WTC11 (cell line): ENCODE data around the gene PRR22. TPM values are rescaled to one million over a fixed set of nuclear protein-coding genes. Genes with fewer than 3 reads are reported as not detected.
A peak's percentile ranks its signal among the peaks of the same experiment; 100 is the strongest.

Experiments
- ATAC-seq: fragments of 200-7000 bp; cut with Tn5 transposase; 2 replicates; pipeline ENCODE4 v1.10.0; 2021; ENCODE audit warnings: mild to moderate bottlenecking, moderate library complexity
- CTCF ChIA-PET: fragments of 300-600 bp; sonication (Branson Sonifier 250); formaldehyde crosslinking; loops from one replicate; lab custom pipeline; 2021; ENCODE audit warnings: antibody characterized with exemption; lab: Charles Lee
- POLR2A ChIA-PET: fragments of 350-600 bp; sonication (Branson Sonifier 250); formaldehyde crosslinking; loops from one replicate; lab custom pipeline; 2021; ENCODE audit warnings: antibody characterized with exemption; lab: Charles Lee
- DNase-seq: peaks from one replicate; pipeline ENCODE4 v3.0.0; 2021; ENCODE audit warnings: low spot score
- H3K27ac Mint-ChIP-seq: 2 replicates; pipeline ENCODE4 v1.8.0; 2021; ENCODE audit warnings: mixed read lengths
- H3K27me3 Mint-ChIP-seq: 2 replicates; pipeline ENCODE4 v1.8.0; 2021; ENCODE audit warnings: low read depth, mild to moderate bottlenecking, moderate library complexity, mixed read lengths
- H3K36me3 Mint-ChIP-seq: 2 replicates; pipeline ENCODE4 v1.8.0; 2021; ENCODE audit warnings: mixed read lengths
- H3K4me1 Mint-ChIP-seq: 2 replicates; pipeline ENCODE4 v1.8.0; 2022; ENCODE audit warnings: mixed read lengths
- H3K4me3 Mint-ChIP-seq: 2 replicates; pipeline ENCODE4 v1.8.0; 2021; ENCODE audit warnings: mild to moderate bottlenecking, moderate library complexity, mixed read lengths
- H3K9me3 Mint-ChIP-seq: 2 replicates; pipeline ENCODE4 v1.8.0; 2021; ENCODE audit warnings: mixed read lengths
- AR ChIP-seq: fragments of 250-450 bp; sonication (Bioruptor Pico); IDR thresholded peaks from 2 replicates; pipeline ENCODE4 v1.9.0; 2021; ENCODE audit warnings: mild to moderate bottlenecking
- E2F5 ChIP-seq: sonication (generic); formaldehyde crosslinking; IDR thresholded peaks from 2 replicates; pipeline ENCODE4 v1.8.1; 2022; ENCODE audit warnings: mild to moderate bottlenecking, moderate library complexity, missing genetic modification reagents
- ETV6 ChIP-seq: sonication (generic); formaldehyde crosslinking; IDR thresholded peaks from 2 replicates; pipeline ENCODE4 v1.8.1; 2022; ENCODE audit warnings: mild to moderate bottlenecking, missing genetic modification reagents
- GTF2I ChIP-seq: fragments of 250-450 bp; sonication (Bioruptor Pico); conservative IDR thresholded peaks from 2 replicates; pipeline ENCODE4 v1.4.0; 2021; ENCODE audit warnings: mild to moderate bottlenecking
- MAX ChIP-seq: sonication (generic); formaldehyde crosslinking; IDR thresholded peaks from 2 replicates; pipeline ENCODE4 v1.8.0; 2022; ENCODE audit warnings: mild to moderate bottlenecking, missing genetic modification reagents
- NR1H2 ChIP-seq: sonication (generic); formaldehyde crosslinking; IDR thresholded peaks from 2 replicates; pipeline ENCODE4 v1.9.0; 2021; ENCODE audit warnings: mild to moderate bottlenecking, moderate library complexity, missing genetic modification reagents
- NR3C1 ChIP-seq: sonication (generic); formaldehyde crosslinking; conservative IDR thresholded peaks from 2 replicates; pipeline ENCODE4 v1.8.1; 2023; ENCODE audit warnings: low read depth, mild to moderate bottlenecking, missing genetic modification reagents
- PRDM15 ChIP-seq: sonication (generic); formaldehyde crosslinking; IDR thresholded peaks from 2 replicates; pipeline ENCODE4 v1.8.0; 2022; ENCODE audit warnings: missing genetic modification reagents
- RORB ChIP-seq: fragments of 250-450 bp; sonication (Bioruptor Pico); IDR thresholded peaks from 2 replicates; pipeline ENCODE4 v1.9.0; 2021; ENCODE audit warnings: mild to moderate bottlenecking
- TEAD1 ChIP-seq: sonication (generic); formaldehyde crosslinking; IDR thresholded peaks from 2 replicates; pipeline ENCODE4 v1.8.0; 2022; ENCODE audit warnings: mild to moderate bottlenecking, missing genetic modification reagents
- USF2 ChIP-seq: sonication (generic); formaldehyde crosslinking; IDR thresholded peaks from 2 replicates; pipeline ENCODE4 v1.8.1; 2023; ENCODE audit warnings: mild to moderate bottlenecking, missing genetic modification reagents, moderate library complexity
- ZNF263 ChIP-seq: sonication (generic); formaldehyde crosslinking; IDR thresholded peaks from 2 replicates; pipeline ENCODE4 v1.8.1; 2022; ENCODE audit warnings: low read depth, mild to moderate bottlenecking, moderate library complexity, missing genetic modification reagents
- ZNF317 ChIP-seq: sonication (generic); formaldehyde crosslinking; IDR thresholded peaks from 2 replicates; pipeline ENCODE4 v1.8.1; 2023; ENCODE audit warnings: low read depth, mild to moderate bottlenecking, moderate library complexity, missing genetic modification reagents, borderline replicate concordance
- ZNF423 ChIP-seq: fragments of 250-450 bp; sonication (Bioruptor Pico); IDR thresholded peaks from 2 replicates; pipeline ENCODE4 v2.1.2; 2022; ENCODE audit warnings: mild to moderate bottlenecking, moderate library complexity
- ZNF425 ChIP-seq: fragments of 250-450 bp; sonication (Bioruptor Pico); conservative IDR thresholded peaks from 2 replicates; pipeline ENCODE4 v1.9.0; 2021; ENCODE audit warnings: mild to moderate bottlenecking
- ZNF671 ChIP-seq: fragments of 250-450 bp; sonication (Bioruptor Pico); IDR thresholded peaks from 2 replicates; pipeline ENCODE4 v1.8.0; 2021; ENCODE audit warnings: mild to moderate bottlenecking
- total RNA-seq: library from RNA; stranded (reverse); gene quantifications from 3 replicates; pipeline ENCODE4 v1.2.3, GENCODE V29; 2021

PRR22 gene
- total RNA-seq, 1 experiment from 2014 or later: 3.3 TPM

GRCh38 chr19:5821521-5822180, 37.1 kb upstream of the PRR22 start (continued):
- TF ChIP-seq PRDM15 (CRISPR knock-in tag): no peak
- no peak for TF ChIP-seq ZNF263 (CRISPR knock-in tag)

GRCh38 chr19:5820785-5821184, 36.2 kb upstream of the PRR22 start:
- CTCF ChIA-PET: interaction anchor here (0.7 to 6.1 kb wide), 3 partner anchors 9 to 201 kb away, joined by 3 to 70 read pairs (median 4); partner anchors contain the start of gene NRTN
- peaks cover 9% of the 10 kb centered on the region for H3K27me3 Mint-ChIP-seq
- no peaks in the 10 kb centered on the region for H3K4me1 Mint-ChIP-seq
- no peaks in the 10 kb centered on the region for H3K9me3 Mint-ChIP-seq
- no peak overlapping the region for H3K4me3 Mint-ChIP-seq
- TF ChIP-seq AR (CRISPR knock-in tag) (no peak), GTF2I (CRISPR knock-in tag) (0 out of 2 replicates have a peak, but pooled peaks have one; percentile 68)
- H3K27ac Mint-ChIP-seq: no peak overlapping the region
- POLR2A ChIA-PET: interaction anchor here (0.6 kb wide), 1 partner anchor 122 kb away, joined by 6 read pairs; no protein-coding TSS in a partner anchor
- DNase-seq (no peak), ATAC-seq (no peak)
- H3K36me3 Mint-ChIP-seq: no peaks in the 10 kb centered on the region

- Mint-ChIP-seq H3K9me3 (no peaks in the 10 kb centered on the region), H3K27me3 (peaks cover 9% of the 10 kb centered on the region), H3K4me3 (no peak overlapping the region), H3K27ac (no peak overlapping the region), H3K36me3 (no peaks in the 10 kb centered on the region), H3K4me1 (no peaks in the 10 kb centered on the region)
- DNase-seq (no peak), ATAC-seq (no peak)
- TF ChIP-seq MAX (CRISPR knock-in tag): no peak
- ChIA-PET POLR2A (no interaction called here), CTCF (interaction anchor here (2.4 kb wide), 1 partner anchor 14 kb away, joined by 8 read pairs; no protein-coding TSS in a partner anchor)
Observed at GRCh38 chr19:5818594-5818993, 34.0 kb upstream of the PRR22 start.

- DNase-seq (no peak), ATAC-seq (no peak)
- ChIA-PET CTCF (no interaction called here), POLR2A (no interaction called here)
- H3K4me3 Mint-ChIP-seq: no peak overlapping the region
- no peak for TF ChIP-seq ZNF671 (CRISPR knock-in tag)
- TF ChIP-seq, all 79 proteins: peak for 0
- Mint-ChIP-seq H3K36me3 (no peaks in the 10 kb centered on the region), H3K4me1 (no peaks in the 10 kb centered on the region), H3K27me3 (peaks cover 9% of the 10 kb centered on the region), H3K9me3 (no peaks in the 10 kb centered on the region), H3K27ac (no peak overlapping the region)
Observed at GRCh38 chr19:5817218-5817617, 32.7 kb upstream of the PRR22 start.

- no peaks in the 10 kb centered on the region for H3K36me3 Mint-ChIP-seq
- TF ChIP-seq TEAD1 (CRISPR knock-in tag) (no peak), ZNF317 (CRISPR knock-in tag) (no peak), ETV6 (no peak), NR1H2 (CRISPR knock-in tag) (no peak), ZNF423 (CRISPR knock-in tag) (no peak), RORB (CRISPR knock-in tag) (no peak), NR3C1 (no peak), USF2 (CRISPR knock-in tag) (no peak), ZNF425 (CRISPR knock-in tag) (no peak), E2F5 (CRISPR knock-in tag) (no peak)
Observed at GRCh38 chr19:5814852-5815246, 30.3 kb upstream of the PRR22 start.

More at GRCh38 chr19:5814852-5815246, 30.3 kb upstream of the PRR22 start:
- ATAC-seq (no peak), DNase-seq (no peak)
- ChIA-PET CTCF (no interaction called here), POLR2A (no interaction called here)
- Mint-ChIP-seq H3K4me1 (no peaks in the 10 kb centered on the region), H3K27me3 (peaks cover 9% of the 10 kb centered on the region), H3K27ac (no peak overlapping the region; the same call in 1 of the 2 replicates), H3K4me3 (no peak overlapping the region), H3K9me3 (no peaks in the 10 kb centered on the region)
